IMR-90 (cell line): ENCODE results near the gene CDH7. TPM values are rescaled to one million over a fixed set of nuclear protein-coding genes. Genes with fewer than 3 reads are reported as not detected.

Experiments used
- ATAC-seq: fragments of 200-7000 bp; cut with Tn5 transposase; 2 replicates; pipeline ENCODE4 v1.9.1; 2020; ENCODE audit warnings: low read depth, mild to moderate bottlenecking, moderate library complexity
- BruUV-seq: library from RNA; stranded (reverse); fragments of 400-500 nt; replicated peaks from 2 replicates; lab custom pipeline; 2021; lab: Mats Ljungman, UMichigan
- CTCF ChIA-PET: fragments of 300-600 bp; formaldehyde crosslinking; extraction: SDS; loops from one replicate; lab custom pipeline; 2021; ENCODE audit warnings: antibody characterized with exemption; lab: Yijun Ruan, JAX
- POLR2A ChIA-PET: fragments of 300-600 bp; sonication (Branson Sonifier 250); formaldehyde crosslinking; loops from one replicate; lab custom pipeline; 2022; ENCODE audit warnings: antibody characterized with exemption; ENCODE audit not compliant: unreplicated experiment; lab: Charles Lee
- DNase-seq: peaks from one replicate; pipeline ENCODE4 v3.0.0; 2013
- H2AFZ ChIP-seq: replicated peaks from 2 replicates; pipeline ENCODE3; 2013; ENCODE audit warnings: low read length, mild to moderate bottlenecking; ENCODE audit not compliant: poor library complexity
- H2AK5ac ChIP-seq: 2 replicates; pipeline ENCODE4 v1.6.1; 2013; ENCODE audit warnings: low read depth, low read length, inconsistent platforms
- H2AK9ac ChIP-seq: replicated peaks from 2 replicates; pipeline ENCODE3; 2013; ENCODE audit warnings: mild to moderate bottlenecking, low read depth, low read length, moderate library complexity; ENCODE audit not compliant: poor library complexity
- H2BK120ac ChIP-seq: 2 replicates; pipeline ENCODE4 v1.6.1; 2013; ENCODE audit warnings: low read depth, low read length, inconsistent platforms
- H2BK15ac ChIP-seq: 3 replicates; pipeline ENCODE4 v1.6.1; 2013; ENCODE audit warnings: low read depth, low read length, inconsistent platforms
- H2BK20ac ChIP-seq: 2 replicates; pipeline ENCODE4 v1.6.1; 2013; ENCODE audit warnings: low read depth, mild to moderate bottlenecking, inconsistent platforms, low read length, moderate library complexity
- H2BK5ac ChIP-seq: 2 replicates; pipeline ENCODE4 v1.6.1; 2013; ENCODE audit warnings: mild to moderate bottlenecking, low read depth, low read length, inconsistent platforms; ENCODE audit not compliant: poor library complexity, severe bottlenecking
- H3K14ac ChIP-seq: replicated peaks from 2 replicates; pipeline ENCODE4 v1.6.1; 2013; ENCODE audit warnings: low read depth, low read length, inconsistent platforms
- H3K18ac ChIP-seq: 2 replicates; pipeline ENCODE4 v1.6.1; 2013; ENCODE audit warnings: low read depth, low read length, control low read depth
- H3K23ac ChIP-seq: 2 replicates; pipeline ENCODE4 v1.6.1; 2013; ENCODE audit warnings: low read depth, low read length, inconsistent platforms
- H3K27ac ChIP-seq: 2 replicates; pipeline ENCODE4 v1.5.1; 2013; ENCODE audit warnings: mild to moderate bottlenecking, control low read depth, low read length; ENCODE audit not compliant: insufficient read depth
- H3K27me3 ChIP-seq: 2 replicates; pipeline ENCODE4 v1.6.1; 2013; ENCODE audit warnings: low read length; ENCODE audit not compliant: control insufficient read depth, insufficient read depth
- H3K36me3 ChIP-seq: 2 replicates; pipeline ENCODE4 v1.6.1; 2013; ENCODE audit warnings: low read length, mixed read lengths; ENCODE audit not compliant: control insufficient read depth, insufficient read depth
- H3K4ac ChIP-seq: 2 replicates; pipeline ENCODE4 v1.6.1; 2013; ENCODE audit warnings: low read depth, low read length, inconsistent platforms
- H3K4me1 ChIP-seq: 2 replicates; pipeline ENCODE4 v1.6.1; 2013; ENCODE audit warnings: low read length, mixed read lengths; ENCODE audit not compliant: control insufficient read depth, insufficient read depth
- H3K4me2 ChIP-seq: 2 replicates; pipeline ENCODE4 v1.6.1; 2013; ENCODE audit warnings: low read depth, mild to moderate bottlenecking, control low read depth, low read length, moderate library complexity
- H3K4me3 ChIP-seq: 2 replicates; pipeline ENCODE4 v1.5.1; 2013; ENCODE audit warnings: low read depth, mild to moderate bottlenecking, control low read depth, low read length, moderate library complexity; ENCODE audit not compliant: insufficient read depth
- H3K56ac ChIP-seq: 2 replicates; pipeline ENCODE4 v1.6.1; 2013; ENCODE audit warnings: low read length, inconsistent platforms; ENCODE audit not compliant: insufficient read depth; ENCODE audit errors: extremely low read depth
- H3K79me1 ChIP-seq, 2 experiments: 2 replicates each; pipeline ENCODE4 v1.6.1; 2013; ENCODE audit warnings: low read length in 2 of 2, inconsistent platforms in 1 of 2, low read depth in 1 of 2
- H3K9ac ChIP-seq: 2 replicates; pipeline ENCODE4 v1.6.1; 2013; ENCODE audit warnings: low read depth, low read length, control low read depth
- H3K9me1 ChIP-seq: 2 replicates; pipeline ENCODE4 v1.6.1; 2013; ENCODE audit warnings: low read length, inconsistent platforms; ENCODE audit not compliant: insufficient read depth
- H3K9me3 ChIP-seq: 2 replicates; pipeline ENCODE4 v1.6.1; 2013; ENCODE audit warnings: low read length; ENCODE audit not compliant: control insufficient read depth, insufficient read depth
- H4K20me1 ChIP-seq: 2 replicates; pipeline ENCODE4 v1.6.1; 2013; ENCODE audit warnings: low read length, inconsistent platforms; ENCODE audit not compliant: insufficient read depth
- H4K5ac ChIP-seq: 2 replicates; pipeline ENCODE4 v1.6.1; 2013; ENCODE audit warnings: mild to moderate bottlenecking, low read depth, low read length, control low read depth
- H4K8ac ChIP-seq, 2 experiments: 2 replicates each; pipeline ENCODE4 v1.6.1; 2013; ENCODE audit warnings: low read depth in 2 of 2, low read length in 2 of 2, control low read depth in 1 of 2, inconsistent platforms in 1 of 2
- H4K91ac ChIP-seq: 2 replicates; pipeline ENCODE4 v1.6.1; 2013; ENCODE audit warnings: low read depth, low read length, inconsistent platforms; ENCODE audit not compliant: insufficient read depth
- BHLHE40 ChIP-seq: fragments of 150-350 bp; IDR thresholded peaks from 2 replicates; pipeline ENCODE4 v1.6.1; 2016; ENCODE audit warnings: mild to moderate bottlenecking, low read depth, low read length
- CEBPB ChIP-seq: IDR thresholded peaks from 2 replicates; pipeline ENCODE4 v1.6.1; 2012; ENCODE audit warnings: low read depth, low read length, improper control_type of control experiment
- FOS ChIP-seq: fragments of 150-350 bp; IDR thresholded peaks from 2 replicates; pipeline ENCODE4 v1.6.1; 2016; ENCODE audit warnings: low read depth, low read length
- MAFK ChIP-seq: IDR thresholded peaks from 2 replicates; pipeline ENCODE4 v1.6.1; 2012; ENCODE audit warnings: low read depth, low read length, improper control_type of control experiment
- MAZ ChIP-seq: IDR thresholded peaks from 2 replicates; pipeline ENCODE4 v1.6.1; 2012; ENCODE audit warnings: low read depth, mild to moderate bottlenecking, low read length, improper control_type of control experiment, moderate library complexity, borderline replicate concordance
- MXI1 ChIP-seq: IDR thresholded peaks from 2 replicates; pipeline ENCODE4 v1.6.1; 2012; ENCODE audit warnings: low read depth, mild to moderate bottlenecking, low read length, moderate library complexity, borderline replicate concordance
- NFE2L2 ChIP-seq: fragments of 150-350 bp; IDR thresholded peaks from 2 replicates; pipeline ENCODE4 v1.6.1; 2016; ENCODE audit warnings: low read depth, mild to moderate bottlenecking, low read length
- RCOR1 ChIP-seq: IDR thresholded peaks from 2 replicates; pipeline ENCODE4 v1.6.1; 2012; ENCODE audit warnings: mild to moderate bottlenecking, low read length, improper control_type of control experiment; ENCODE audit not compliant: insufficient replicate concordance
- RFX5 ChIP-seq: IDR thresholded peaks from 2 replicates; pipeline ENCODE4 v1.8.0; 2012; ENCODE audit warnings: low read depth, mild to moderate bottlenecking, low read length, moderate library complexity
- SMC3 ChIP-seq: fragments of 150-350 bp; IDR thresholded peaks from 2 replicates; pipeline ENCODE4 v1.6.1; 2016; ENCODE audit warnings: low read depth, mild to moderate bottlenecking, antibody characterized with exemption, low read length, moderate library complexity
- WGBS, 2 experiments: methylation state at CpG; one replicate each; pipeline versions ENCODE4 v1.1.5 to v1.1.7; 2013; ENCODE audit warnings: missing lambda C conversion rate in 2 of 2; ENCODE audit not compliant: insufficient read length in 1 of 2; ENCODE audit errors: extremely low coverage in 2 of 2; 5-methylcytosine and 5-hydroxymethylcytosine counted together
- dilution Hi-C: fragments of 300-500 bp; cut with HindIII; formaldehyde crosslinking; loops from one replicate; pipeline ENCODE4 v1.14.3; 2018; ENCODE audit warnings: low sequenced_read_pairs; ENCODE audit not compliant: unreplicated experiment
- in situ Hi-C: fragments of 300-500 bp; cut with MboI; formaldehyde crosslinking; loops from 3 replicates; pipeline ENCODE4 v1.14.3; 2019; ENCODE audit warnings: low sequenced_read_pairs, inconsistent platforms, mixed read lengths
- intact Hi-C: fragments of 100-400 bp; cut with micrococcal nuclease; formaldehyde crosslinking; loops from 2 replicates; pipeline ENCODE4 v1.10.0; 2022
- polyA plus RNA-seq, 3 experiments: library from polyadenylated mRNA; depleted of rRNA; stranded (reverse); fragments of >200 nt; gene quantifications; 2 replicates each; pipeline ENCODE4 v1.2.3, GENCODE V29; 2012; ENCODE audit warnings: low replicate concordance in 1 of 3
- total RNA-seq: library from RNA; depleted of rRNA; stranded (reverse); fragments of >200 nt; gene quantifications from 2 replicates; pipeline ENCODE4 v1.2.3, GENCODE V29; 2012
- TF ChIP-seq, protein P1 (sequence below): fragments of 150-350 bp; IDR thresholded peaks from 2 replicates; pipeline ENCODE4 v1.6.1; 2017; ENCODE audit warnings: mild to moderate bottlenecking, antibody characterized with exemption, low read length, low read depth

Gene CDH7
- total and polyA plus RNA-seq, 2 of the 4 experiments (the other 2 are of a cell fraction) = not detected

- no peak for TF ChIP-seq RCOR1
- no peak for TF ChIP-seq MXI1
- TF ChIP-seq FOS = no peak
- TF ChIP-seq SMC3 = no peak
- no peak for TF ChIP-seq CEBPB
- no peak for TF ChIP-seq MAFK
- no peak for TF ChIP-seq RFX5
- no peak for TF ChIP-seq MAZ
- no peak for TF ChIP-seq BHLHE40
- TF ChIP-seq NFE2L2 = no peak
- TF ChIP-seq, protein P1, sequence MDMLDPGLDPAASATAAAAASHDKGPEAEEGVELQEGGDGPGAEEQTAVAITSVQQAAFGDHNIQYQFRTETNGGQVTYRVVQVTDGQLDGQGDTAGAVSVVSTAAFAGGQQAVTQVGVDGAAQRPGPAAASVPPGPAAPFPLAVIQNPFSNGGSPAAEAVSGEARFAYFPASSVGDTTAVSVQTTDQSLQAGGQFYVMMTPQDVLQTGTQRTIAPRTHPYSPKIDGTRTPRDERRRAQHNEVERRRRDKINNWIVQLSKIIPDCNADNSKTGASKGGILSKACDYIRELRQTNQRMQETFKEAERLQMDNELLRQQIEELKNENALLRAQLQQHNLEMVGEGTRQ = no peak
- Histone ChIP-seq H3K4me2 (no peak overlapping the region), H2AK5ac (no peak overlapping the region), H3K79me1 (no peaks in the 10 kb centered on the region), H2BK20ac (no peak overlapping the region), H3K4me1 (no peaks in the 10 kb centered on the region), H3K4me3 (no peak overlapping the region), H2BK5ac (no peak overlapping the region), H2AFZ (no peak overlapping the region), H2BK120ac (no peak overlapping the region), H3K27ac (no peak overlapping the region), H3K18ac (no peak overlapping the region), H3K27me3 (no peaks in the 10 kb centered on the region), H3K14ac (no peak overlapping the region), H3K9ac (no peak overlapping the region), H3K56ac (no peak overlapping the region), H3K36me3 (no peaks in the 10 kb centered on the region), H4K91ac (no peak overlapping the region), H4K5ac (no peak overlapping the region), H2AK9ac (no peak overlapping the region), H3K9me1 (no peaks in the 10 kb centered on the region), H4K20me1 (no peaks in the 10 kb centered on the region), H3K4ac (no peak overlapping the region), H3K9me3 (peaks cover 8% of the 10 kb centered on the region), H4K8ac (no peak overlapping the region), H2BK15ac (no peak overlapping the region), H3K23ac (no peak overlapping the region)
- ChIA-PET CTCF (no interaction called here), POLR2A (no interaction called here)
- DNase-seq (no peak), ATAC-seq (no peak)
- dilution Hi-C loops (no loop called here), in situ Hi-C loops (no loop called here), intact Hi-C loops (no loop called here)
- BruUV-seq = no TSS peak
- no CpG with 5 or more reads among the region's 6 CpGs for WGBS, 2 experiments
Measured at GRCh38 chr18:65808759-65809158, 57.9 kb downstream of the CDH7 start.
